Fibroblast of lung (primary cell): ENCODE data around the gene DNAH14. TPM values are rescaled to one million over a fixed set of nuclear protein-coding genes. Genes with fewer than 3 reads are reported as not detected.
"Not testable (repeated sequence)": the region's sequence is repeated elsewhere in the genome, so short reads cannot be mapped to it uniquely, and the experiment has no call there.

Experiments
- DNase-seq, 2 donors: peaks; one replicate each; pipeline versions ENCODE4 v3.0.0 to v3.0.0-alpha.2; 2010; ENCODE audit warnings: low read depth in 2 of 2
- H2AFZ ChIP-seq: 2 replicates; pipeline ENCODE4 v1.5.1; 2012; ENCODE audit warnings: low read length, control low read depth, inconsistent platforms
- H3K27ac ChIP-seq: 2 replicates; pipeline ENCODE4 v1.5.1; 2011; ENCODE audit warnings: low read length, control low read depth; ENCODE audit not compliant: insufficient read depth
- H3K27me3 ChIP-seq: 2 replicates; pipeline ENCODE4 v1.5.1; 2011; ENCODE audit warnings: mild to moderate bottlenecking, low read length; ENCODE audit not compliant: control insufficient read depth, insufficient read depth
- H3K36me3 ChIP-seq: 2 replicates; pipeline ENCODE4 v1.5.1; 2011; ENCODE audit warnings: low read length; ENCODE audit not compliant: control insufficient read depth, insufficient read depth
- H3K4me1 ChIP-seq: 2 replicates; pipeline ENCODE4 v1.5.1; 2011; ENCODE audit warnings: low read length; ENCODE audit not compliant: control insufficient read depth, insufficient read depth; ENCODE audit errors: extremely low read depth
- H3K4me2 ChIP-seq: 2 replicates; pipeline ENCODE4 v1.5.1; 2011; ENCODE audit warnings: low read length, control low read depth; ENCODE audit not compliant: insufficient read depth; ENCODE audit errors: extremely low read depth
- H3K4me3 ChIP-seq, 4 experiments: fragments of 200-600 bp in 1 of 4; sonication (generic) in 1 of 4; replicated peaks in 1 of 4; 2 replicates each; pipeline ENCODE4 v1.5.1; 2011 to 2016; ENCODE audit warnings: low read length in 4 of 4, low read depth in 3 of 4, mild to moderate bottlenecking in 3 of 4, control low read depth in 2 of 4, inconsistent platforms in 1 of 4, mixed read lengths in 1 of 4; ENCODE audit not compliant: insufficient read depth in 1 of 4; ENCODE audit errors: control extremely low read depth in 1 of 4
- H3K79me2 ChIP-seq: 2 replicates; pipeline ENCODE4 v1.5.1; 2012; ENCODE audit warnings: mild to moderate bottlenecking, low read length, inconsistent platforms; ENCODE audit not compliant: control insufficient read depth, insufficient read depth
- H3K9ac ChIP-seq: 2 replicates; pipeline ENCODE4 v1.5.1; 2011; ENCODE audit warnings: mild to moderate bottlenecking, low read length, control low read depth; ENCODE audit not compliant: insufficient read depth
- H3K9me3 ChIP-seq: 2 replicates; pipeline ENCODE4 v1.5.1; 2012; ENCODE audit warnings: low read depth, low read length; ENCODE audit not compliant: control insufficient read depth, insufficient read depth
- H4K20me1 ChIP-seq: 2 replicates; pipeline ENCODE4 v1.5.1; 2011; ENCODE audit warnings: low read length; ENCODE audit not compliant: control insufficient read depth, insufficient read depth; ENCODE audit errors: extremely low read depth
- EZH2 ChIP-seq: IDR thresholded peaks from 2 replicates; pipeline ENCODE4 v1.5.1; 2012; ENCODE audit warnings: low read length, control low read depth, mild to moderate bottlenecking; ENCODE audit errors: missing control alignments
- polyA plus RNA-seq, 2 donors: library from polyadenylated mRNA; depleted of rRNA in 1 of 2; stranded (reverse) in 1 of 2; unstranded in 1 of 2; fragments of >200 nt; gene quantifications; 2 replicates each; pipeline ENCODE4 v1.2.1, GENCODE V29; 2011 to 2012; ENCODE audit warnings: missing spikeins in 1 of 2
- total RNA-seq: library from RNA; depleted of rRNA; stranded (reverse); fragments of >200 nt; gene quantifications from 2 replicates; pipeline ENCODE4 v1.2.1, GENCODE V29; 2014
- TF ChIP-seq, protein P1 (sequence below), 2 donors: IDR thresholded peaks in 1 of 2; conservative IDR thresholded peaks in 1 of 2; 1 replicate in 1 of 2; 2 replicates in 1 of 2; pipeline ENCODE4 v1.5.1; 2011 to 2012; ENCODE audit warnings: low read length in 2 of 2, control low read depth in 1 of 2, inconsistent platforms in 1 of 2, low read depth in 1 of 2, mild to moderate bottlenecking in 1 of 2

Gene DNAH14
- total and polyA plus RNA-seq, 2 donors (not counting 1 experiment from before 2014, with no cell fraction given) = 5.4 to 19.7 TPM

DNA sequence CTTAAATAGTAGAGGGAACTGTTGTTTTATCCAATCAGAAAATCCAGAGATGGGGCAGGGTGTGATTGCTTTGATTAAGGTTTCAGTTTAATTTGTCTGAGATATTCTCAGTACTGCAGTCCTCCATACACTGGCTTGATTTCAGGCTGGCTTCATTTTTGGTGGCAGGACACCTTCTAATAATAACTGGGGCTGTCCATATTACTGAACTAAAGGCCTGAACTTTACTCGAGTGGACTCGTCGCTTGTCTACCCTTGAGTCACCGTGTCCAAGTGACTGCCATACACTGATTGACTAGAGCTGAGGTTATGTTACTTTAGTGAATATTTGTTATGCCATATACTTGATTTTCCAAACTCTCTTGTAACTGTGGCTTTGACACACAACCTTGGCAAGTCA lies 228.8 kb downstream of the DNAH14 start:
- TF ChIP-seq, protein P1, sequence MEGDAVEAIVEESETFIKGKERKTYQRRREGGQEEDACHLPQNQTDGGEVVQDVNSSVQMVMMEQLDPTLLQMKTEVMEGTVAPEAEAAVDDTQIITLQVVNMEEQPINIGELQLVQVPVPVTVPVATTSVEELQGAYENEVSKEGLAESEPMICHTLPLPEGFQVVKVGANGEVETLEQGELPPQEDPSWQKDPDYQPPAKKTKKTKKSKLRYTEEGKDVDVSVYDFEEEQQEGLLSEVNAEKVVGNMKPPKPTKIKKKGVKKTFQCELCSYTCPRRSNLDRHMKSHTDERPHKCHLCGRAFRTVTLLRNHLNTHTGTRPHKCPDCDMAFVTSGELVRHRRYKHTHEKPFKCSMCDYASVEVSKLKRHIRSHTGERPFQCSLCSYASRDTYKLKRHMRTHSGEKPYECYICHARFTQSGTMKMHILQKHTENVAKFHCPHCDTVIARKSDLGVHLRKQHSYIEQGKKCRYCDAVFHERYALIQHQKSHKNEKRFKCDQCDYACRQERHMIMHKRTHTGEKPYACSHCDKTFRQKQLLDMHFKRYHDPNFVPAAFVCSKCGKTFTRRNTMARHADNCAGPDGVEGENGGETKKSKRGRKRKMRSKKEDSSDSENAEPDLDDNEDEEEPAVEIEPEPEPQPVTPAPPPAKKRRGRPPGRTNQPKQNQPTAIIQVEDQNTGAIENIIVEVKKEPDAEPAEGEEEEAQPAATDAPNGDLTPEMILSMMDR (conservative IDR thresholded peaks at IDR 0.05 in 1 of 2, IDR thresholded peaks at IDR 0.05 in 1 of 2; ENCODE audit: low read depth in 1 of 2, low read length in 2 of 2) = no peak
- no peak for TF ChIP-seq EZH2
- no peaks in the 10 kb centered on the region for H3K27me3 ChIP-seq
- no peak for DNase-seq
- no peaks in the 10 kb centered on the region for H3K4me1 ChIP-seq
- no peak overlapping the region for H3K27ac ChIP-seq
- H3K9me3 ChIP-seq = no peaks in the 10 kb centered on the region
- no peaks in the 10 kb centered on the region for H3K36me3 ChIP-seq
- H3K9ac ChIP-seq = no peak overlapping the region
- no peak overlapping the region for H2AFZ ChIP-seq
- no peak overlapping the region for H3K4me3 ChIP-seq
- H4K20me1 ChIP-seq = no peaks in the 10 kb centered on the region
- no peaks in the 10 kb centered on the region for H3K79me2 ChIP-seq
- H3K4me2 ChIP-seq = no peak overlapping the region

DNA sequence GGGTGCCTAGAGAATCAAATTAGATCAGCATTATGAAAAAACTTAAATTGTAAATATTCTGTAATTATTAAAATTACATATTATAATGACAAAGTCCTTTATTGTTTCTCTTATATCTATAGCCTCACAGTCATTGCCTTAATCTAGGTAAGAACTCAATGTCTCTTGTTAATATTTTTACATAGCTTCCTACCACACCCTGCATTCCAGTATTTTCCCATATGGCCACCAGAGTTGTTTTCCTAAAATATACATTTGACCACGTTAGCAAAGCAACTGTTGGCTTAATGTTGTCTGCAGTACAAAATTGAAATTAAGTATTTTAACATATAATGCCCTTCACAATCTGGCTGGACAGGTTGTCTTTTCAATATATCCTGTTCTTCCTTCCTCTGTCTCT lies 230.3 kb downstream of the DNAH14 start:
- Histone ChIP-seq H3K79me2 (no peaks in the 10 kb centered on the region), H3K9me3 (no peaks in the 10 kb centered on the region), H3K36me3 (no peaks in the 10 kb centered on the region), H4K20me1 (no peaks in the 10 kb centered on the region), H3K27me3 (no peaks in the 10 kb centered on the region), H3K4me1 (no peaks in the 10 kb centered on the region), H3K9ac (no peak overlapping the region), H3K4me2 (no peak overlapping the region), H3K27ac (no peak overlapping the region), H3K4me3 (no peak overlapping the region), H2AFZ (no peak overlapping the region)
- DNase-seq = no peak
- TF ChIP-seq, protein P1 (conservative IDR thresholded peaks at IDR 0.05 in 1 of 2, IDR thresholded peaks at IDR 0.05 in 1 of 2; ENCODE audit: low read depth in 1 of 2, low read length in 2 of 2) = no peak
- no peak for TF ChIP-seq EZH2

DNA sequence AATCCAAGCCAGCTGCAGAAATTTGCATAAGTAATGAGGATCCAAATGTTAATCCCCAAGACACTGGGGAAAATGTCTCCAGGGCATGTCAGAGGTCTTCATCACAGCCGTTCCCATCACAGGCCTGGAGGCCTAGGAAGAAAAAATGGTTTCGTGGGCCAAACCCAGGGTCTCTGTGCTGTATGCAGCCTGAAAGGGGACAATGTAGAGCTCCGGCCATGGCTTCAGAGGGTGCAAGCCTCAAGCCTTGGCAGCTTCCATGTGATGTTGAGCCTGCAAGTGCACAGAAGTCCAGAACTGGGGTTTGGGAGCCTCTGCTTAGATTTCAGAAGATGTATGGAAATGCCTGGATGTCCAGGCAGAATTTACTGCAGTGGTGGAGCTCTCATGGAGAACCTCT lies 247.9 kb downstream of the DNAH14 start:
- H2AFZ ChIP-seq, H4K20me1 ChIP-seq, H3K27ac ChIP-seq, H3K9me3 ChIP-seq, H3K4me1 ChIP-seq, DNase-seq, H3K36me3 ChIP-seq, H3K27me3 ChIP-seq, H3K4me3 ChIP-seq, H3K4me2 ChIP-seq, H3K9ac ChIP-seq, H3K79me2 ChIP-seq: not testable (repeated sequence)

DNA sequence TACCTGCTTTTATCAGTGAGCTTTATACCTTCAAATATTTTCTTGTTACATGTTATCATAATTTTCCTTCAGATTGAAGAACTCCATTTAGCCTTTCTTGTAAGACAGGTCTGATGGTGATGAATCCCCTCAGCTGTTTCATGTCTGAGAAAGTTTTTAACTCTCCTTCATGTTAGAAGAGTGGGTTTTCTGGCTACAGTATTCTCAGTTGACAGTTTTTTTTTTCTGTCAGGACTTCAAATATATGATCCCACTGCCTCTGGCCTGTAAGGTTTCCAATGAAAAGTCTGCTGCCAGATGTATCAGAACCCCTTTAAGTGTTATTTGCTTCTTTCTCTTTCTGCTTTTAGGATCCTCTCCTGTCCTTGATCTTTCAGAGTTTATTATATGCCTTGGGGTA lies 250.2 kb downstream of the DNAH14 start:
- H3K27ac ChIP-seq = no peak overlapping the region
- no peak overlapping the region for H3K4me2 ChIP-seq
- no peak overlapping the region for H2AFZ ChIP-seq
- DNase-seq = no peak
- no peaks in the 10 kb centered on the region for H3K9me3 ChIP-seq
- H3K36me3 ChIP-seq = no peaks in the 10 kb centered on the region
- no peaks in the 10 kb centered on the region for H3K27me3 ChIP-seq
- no peak overlapping the region for H3K4me3 ChIP-seq
- H4K20me1 ChIP-seq = no peaks in the 10 kb centered on the region
- no peaks in the 10 kb centered on the region for H3K79me2 ChIP-seq
- no peak overlapping the region for H3K9ac ChIP-seq
- H3K4me1 ChIP-seq = no peaks in the 10 kb centered on the region
- TF ChIP-seq, protein P1 (conservative IDR thresholded peaks at IDR 0.05 in 1 of 2, IDR thresholded peaks at IDR 0.05 in 1 of 2; ENCODE audit: low read depth in 1 of 2, low read length in 2 of 2) = no peak
- TF ChIP-seq EZH2 = no peak
